ENCODE results near the gene PARD3.
"Not testable (repeated sequence)": the region's sequence is repeated elsewhere in the genome, so short reads cannot be mapped to it uniquely, and the experiment has no call there.

Gene PARD3

GRCh38 chr10:34465678-34466077 lies 349.4 kb downstream of the PARD3 start:
- no peak for DNase-seq (ENCODE audit: low read depth in 3 of 3)

DNA sequence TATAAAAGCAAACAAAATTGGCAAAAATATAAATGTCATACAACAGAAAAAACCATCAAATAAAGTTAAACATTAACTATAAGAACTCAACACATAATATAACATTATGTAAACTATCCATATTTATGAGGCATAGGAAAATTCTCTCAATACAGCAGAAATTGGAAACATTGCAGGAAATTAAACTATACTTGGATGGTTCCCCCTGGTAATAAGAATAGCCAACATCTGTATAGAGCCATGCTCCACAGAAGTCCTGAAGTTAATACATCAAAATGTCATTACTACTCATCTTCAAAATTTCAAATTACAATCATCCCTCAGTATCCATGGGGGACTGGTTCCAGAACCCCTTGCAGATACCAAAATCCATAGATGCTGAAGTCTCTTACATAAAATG lies 350.5 kb downstream of the PARD3 start:
- no peak for DNase-seq (ENCODE audit: low read depth in 3 of 3)

DNA sequence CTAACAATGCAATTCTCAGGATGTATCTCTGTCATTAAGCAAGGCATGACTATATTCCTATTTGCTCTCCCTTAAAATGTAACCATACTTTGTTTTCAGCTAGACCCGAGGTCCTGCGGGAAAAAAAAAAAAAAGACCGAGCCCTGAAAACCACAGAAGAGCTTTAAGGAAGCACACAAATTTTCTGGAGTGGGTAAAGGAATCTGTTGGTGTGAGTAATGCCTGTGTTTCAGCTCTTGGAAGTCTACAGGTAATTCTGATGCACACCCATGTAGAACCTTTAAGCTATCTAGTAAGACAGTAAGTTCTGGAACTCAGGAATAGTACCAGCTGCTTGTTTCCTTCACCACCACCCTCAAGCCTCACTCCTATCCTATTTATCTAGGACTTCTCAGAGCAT lies 351.1 kb downstream of the PARD3 start:
- no peak for DNase-seq (ENCODE audit: low read depth in 3 of 3)

DNA sequence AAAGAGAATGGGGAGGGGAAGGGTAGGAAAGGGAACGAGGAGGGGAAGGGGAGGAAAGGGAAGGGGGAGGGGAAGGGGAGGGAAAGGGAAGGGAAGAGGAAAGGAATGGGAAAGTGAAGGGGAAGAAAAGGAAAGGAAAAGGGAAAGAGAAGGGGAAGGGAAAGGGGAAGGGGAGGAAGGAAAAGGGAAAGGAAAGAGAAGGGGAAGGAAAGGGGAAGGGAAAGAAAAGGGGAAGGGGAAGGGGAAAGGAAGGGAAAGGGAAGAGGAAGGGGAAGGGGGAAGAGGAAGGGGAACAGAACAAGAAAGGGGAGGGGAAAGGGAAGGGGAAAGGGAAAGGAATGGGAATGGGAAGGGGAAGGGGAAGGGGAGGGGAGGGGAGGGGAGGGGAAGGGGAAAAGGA lies 352.1 kb downstream of the PARD3 start:
- no peak for DNase-seq (ENCODE audit: low read depth in 3 of 3)

DNA sequence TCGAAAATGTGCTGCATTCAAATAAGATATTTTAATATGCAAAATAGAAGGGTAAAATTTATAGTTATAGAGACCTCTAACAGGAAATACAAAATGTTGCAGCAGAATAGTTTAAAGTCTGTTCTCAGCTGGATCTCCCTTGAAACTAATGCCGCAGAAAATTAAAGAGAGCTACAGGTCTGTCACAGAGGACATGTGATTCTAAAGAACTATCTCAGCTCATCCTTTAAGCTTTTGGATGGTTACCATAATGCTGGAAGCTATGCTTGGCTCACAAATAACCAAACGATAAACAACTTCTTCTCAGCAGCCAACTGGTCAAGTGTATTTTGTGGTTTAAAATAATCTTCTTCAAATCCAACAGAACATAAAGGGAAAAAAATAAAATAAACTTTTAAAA lies 353.0 kb downstream of the PARD3 start:
- DNase-seq (ENCODE audit: low read depth in 3 of 3) = no peak

GRCh38 chr10:34454590-34455261 lies 360.4 kb downstream of the PARD3 start:
- no peak for DNase-seq (ENCODE audit: low read depth in 3 of 3)

DNA sequence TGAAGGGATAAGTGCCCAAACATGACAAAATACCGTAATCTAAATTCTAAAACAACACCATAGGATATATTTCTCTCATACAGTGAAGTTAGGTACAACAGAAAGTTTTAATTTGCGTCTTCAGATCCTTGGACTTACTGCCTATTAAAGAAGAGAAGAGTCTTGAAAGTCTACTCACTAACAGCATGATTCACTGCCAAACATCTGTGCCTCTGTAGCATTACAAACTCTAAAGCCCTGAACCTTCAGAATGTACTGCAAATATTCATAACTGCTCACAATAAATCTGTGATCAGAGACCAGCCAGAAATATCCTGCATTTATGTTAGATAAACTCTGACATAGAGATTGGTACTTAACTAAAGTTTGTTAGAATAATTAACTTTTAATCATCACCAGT lies 365.3 kb downstream of the PARD3 start:
- DNase-seq (ENCODE audit: low read depth in 3 of 3) = no peak

- DNase-seq (ENCODE audit: low read depth in 3 of 3) = no peak
Measured at GRCh38 chr10:34446049-34446448, 369.0 kb downstream of the PARD3 start.

GRCh38 chr10:34444223-34445183 lies 370.6 kb downstream of the PARD3 start:
- no peak for DNase-seq (ENCODE audit: low read depth in 3 of 3)

GRCh38 chr10:34439386-34439785 lies 375.7 kb downstream of the PARD3 start:
- not testable (repeated sequence) for DNase-seq (ENCODE audit: low read depth in 3 of 3)

GRCh38 chr10:34438741-34439140 lies 376.4 kb downstream of the PARD3 start:
- no peak for DNase-seq (ENCODE audit: low read depth in 3 of 3)

- DNase-seq (ENCODE audit: low read depth in 3 of 3) = no peak
Measured at GRCh38 chr10:34437906-34438305, 377.2 kb downstream of the PARD3 start.

DNA sequence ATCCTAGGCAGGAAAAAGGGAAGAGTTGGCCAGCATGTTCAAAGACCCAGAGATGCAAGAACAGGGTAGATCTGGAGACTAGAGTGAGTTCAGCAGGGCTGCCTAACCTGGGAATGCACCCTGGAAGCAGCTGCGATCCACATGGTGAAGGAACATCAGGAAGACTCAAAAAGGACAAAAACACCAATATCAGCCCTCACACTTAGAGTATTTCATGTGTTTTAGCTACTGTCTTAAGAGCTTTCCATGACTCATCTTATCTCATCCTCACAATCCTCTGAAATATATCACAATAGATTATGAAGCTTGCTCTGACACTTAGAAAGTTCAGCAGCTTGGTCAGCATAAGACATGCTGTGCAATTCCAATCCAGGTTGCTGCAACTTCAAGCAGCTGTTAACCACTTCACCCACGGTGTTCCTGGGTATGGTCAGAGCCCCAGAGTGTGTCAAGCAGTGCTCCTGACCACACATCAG lies 380.9 kb downstream of the PARD3 start:
- DNase-seq (ENCODE audit: low read depth in 3 of 3) = no peak

DNA sequence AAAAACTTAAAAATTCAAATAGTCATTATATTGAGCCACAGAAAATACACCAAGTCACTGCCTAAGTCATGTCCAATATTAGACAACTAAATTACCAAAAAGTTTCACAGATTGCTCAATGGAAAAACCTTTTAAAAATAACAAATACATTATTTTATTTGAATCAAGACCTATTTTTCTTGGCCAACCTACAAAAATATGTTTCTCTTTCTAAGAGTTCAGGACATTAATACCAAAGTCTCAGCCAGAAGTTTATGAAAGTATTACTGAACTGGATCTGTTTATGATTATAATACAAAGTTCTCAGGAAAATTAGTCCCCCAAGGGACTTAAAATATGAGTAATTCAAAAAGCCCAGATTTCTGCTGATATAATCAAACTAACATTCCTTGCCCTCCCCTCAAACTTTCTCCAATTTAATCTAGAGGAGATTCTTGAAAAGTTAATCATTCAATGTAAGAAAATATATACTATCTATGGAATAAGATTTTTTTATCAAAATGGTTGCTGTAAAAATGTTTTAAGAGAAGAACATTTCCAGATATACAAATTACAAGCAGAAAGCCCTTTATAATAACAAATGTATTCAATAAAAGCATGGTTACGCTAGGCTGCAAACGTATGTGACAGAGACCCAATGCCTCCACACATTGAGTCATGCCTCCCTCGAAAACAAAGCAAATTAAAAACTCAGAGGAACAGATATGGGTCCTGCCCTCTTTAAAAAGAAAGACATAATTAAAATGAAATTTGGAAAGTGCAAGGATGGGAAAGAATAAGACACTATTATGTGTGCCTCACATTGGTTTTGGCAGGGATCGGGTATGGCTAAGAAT lies 381.6 kb downstream of the PARD3 start:
- no peak for DNase-seq (ENCODE audit: low read depth in 3 of 3)

- DNase-seq (ENCODE audit: low read depth in 3 of 3) = no peak
Measured at GRCh38 chr10:34432589-34432988, 382.5 kb downstream of the PARD3 start.

- no peak for DNase-seq (ENCODE audit: low read depth in 3 of 3)
Measured at GRCh38 chr10:34430685-34431084, 384.4 kb downstream of the PARD3 start.

DNA sequence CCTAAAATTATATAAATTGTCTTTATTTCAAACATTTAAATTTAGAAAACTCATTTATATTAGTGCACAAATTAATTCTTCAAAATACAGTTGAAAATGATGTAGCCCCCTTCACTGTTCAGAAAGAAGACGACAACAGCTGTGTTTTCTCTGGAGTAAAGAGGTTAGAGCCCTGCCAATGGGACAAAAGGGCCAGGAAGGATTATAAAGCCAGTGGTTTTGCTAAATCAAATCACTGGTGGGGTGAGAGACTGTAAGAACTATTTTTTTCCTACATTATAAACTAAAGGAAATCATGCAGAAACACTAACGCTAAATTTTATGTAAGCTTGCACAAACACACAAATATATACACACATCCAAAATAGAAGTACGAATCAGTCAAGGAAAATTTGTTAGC lies 386.6 kb downstream of the PARD3 start:
- DNase-seq (ENCODE audit: low read depth in 3 of 3) = no peak

- no peak for DNase-seq (ENCODE audit: low read depth in 3 of 3)
Measured at GRCh38 chr10:34427911-34428216, 387.2 kb downstream of the PARD3 start.

DNA sequence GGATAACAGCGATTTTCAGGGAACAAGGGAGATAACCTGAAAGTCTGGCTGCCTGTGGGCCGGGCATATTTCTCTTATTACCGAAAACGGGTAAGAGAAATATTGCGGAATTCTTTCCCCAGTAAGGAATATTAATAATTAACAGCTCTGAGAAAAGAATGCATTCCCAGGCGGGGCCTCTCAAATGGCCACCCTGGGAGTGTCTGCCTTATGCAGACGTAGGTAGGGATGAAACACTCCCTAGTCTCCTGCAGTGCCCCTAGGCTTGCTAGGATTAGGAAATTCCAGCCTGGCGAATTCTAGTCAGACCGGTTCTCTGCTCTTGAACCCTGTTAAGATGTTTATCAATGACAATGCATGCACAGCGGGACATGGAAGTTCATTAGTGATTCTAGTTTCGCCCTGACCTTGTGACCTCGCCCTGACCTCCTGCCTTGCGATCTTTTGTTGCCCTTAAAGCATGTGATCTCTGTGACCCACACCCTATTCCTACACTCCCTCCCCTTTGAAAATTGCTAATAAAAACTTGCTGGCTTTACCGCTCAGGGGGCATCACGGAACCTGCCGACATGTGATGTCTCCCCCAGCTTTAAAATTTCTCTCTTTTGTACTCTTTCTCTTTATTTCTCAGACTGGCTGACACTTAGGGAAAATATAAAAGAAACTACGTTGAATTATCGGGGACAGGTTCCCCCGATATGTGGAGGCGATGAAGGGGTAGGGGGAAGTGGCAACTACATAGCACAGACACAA lies 387.8 kb downstream of the PARD3 start:
- not testable (repeated sequence) for DNase-seq (ENCODE audit: low read depth in 3 of 3)

DNA sequence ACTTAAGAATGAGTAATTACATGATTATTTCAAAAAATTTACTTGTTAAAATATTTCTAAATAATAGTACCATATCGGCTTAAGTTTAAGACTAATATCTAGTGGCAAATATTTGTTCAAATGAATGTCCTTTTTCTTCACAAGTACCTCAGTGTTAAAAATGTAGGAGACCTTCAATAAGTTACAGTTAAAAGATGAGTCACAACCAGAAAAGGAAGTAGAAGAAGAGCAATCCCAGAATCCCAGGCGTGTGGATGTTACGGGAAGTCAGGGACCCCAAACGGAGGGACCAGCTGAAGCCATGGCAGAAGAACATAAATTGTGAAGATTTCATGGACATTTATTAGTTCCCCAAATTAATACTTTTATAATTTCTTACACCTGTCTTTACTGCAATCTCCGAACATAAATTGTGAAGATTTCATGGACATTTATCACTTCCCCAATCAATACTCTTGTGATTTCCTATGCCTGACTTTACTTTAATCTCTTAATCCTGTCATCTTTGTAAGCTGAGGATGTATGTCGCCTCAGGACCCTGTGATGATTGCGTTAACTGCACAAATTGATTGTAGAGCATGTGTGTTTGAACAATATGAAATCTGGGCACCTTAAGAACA lies 388.4 kb downstream of the PARD3 start:
- DNase-seq (ENCODE audit: low read depth in 3 of 3) = not testable (repeated sequence)

GRCh38 chr10:34426041-34426440 lies 389.1 kb downstream of the PARD3 start:
- DNase-seq (ENCODE audit: low read depth in 3 of 3) = no peak

Data from stimulated activated CD4-positive, alpha-beta T cell treated with anti-CD3 and anti-CD28 coated beads, TNF-alpha, amount 100 ng/mL, for 48 hours (primary cell).